Activated gamma-delta T cell treated with anti-CD3 and anti-CD28 coated beads, Interleukin-2, amount 50 U/mL, for 16 hours (primary cell): ENCODE measurements around the gene UBR7.
"Not testable (repeated sequence)": the region's sequence is repeated elsewhere in the genome, so short reads cannot be mapped to it uniquely, and the experiment has no call there.

Experiments
- DNase-seq: peaks from one replicate; pipeline ENCODE4 v3.0.0-alpha.2; 2020; ENCODE audit warnings: low read depth

The UBR7 gene, protein sequence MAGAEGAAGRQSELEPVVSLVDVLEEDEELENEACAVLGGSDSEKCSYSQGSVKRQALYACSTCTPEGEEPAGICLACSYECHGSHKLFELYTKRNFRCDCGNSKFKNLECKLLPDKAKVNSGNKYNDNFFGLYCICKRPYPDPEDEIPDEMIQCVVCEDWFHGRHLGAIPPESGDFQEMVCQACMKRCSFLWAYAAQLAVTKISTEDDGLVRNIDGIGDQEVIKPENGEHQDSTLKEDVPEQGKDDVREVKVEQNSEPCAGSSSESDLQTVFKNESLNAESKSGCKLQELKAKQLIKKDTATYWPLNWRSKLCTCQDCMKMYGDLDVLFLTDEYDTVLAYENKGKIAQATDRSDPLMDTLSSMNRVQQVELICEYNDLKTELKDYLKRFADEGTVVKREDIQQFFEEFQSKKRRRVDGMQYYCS

GRCh38 chr14:93206793-93207467 is at the start of gene UBR7, which contains the start of gene GON7:
Gene UBR7 (plus strand): TSS chr14:93207256. CDS start chr14:93207292, 36 bp downstream.
Gene GON7 (minus strand): TSS chr14:93207065. CDS start chr14:93207037, 28 bp downstream.
- DNase-seq = peak; percentile 82

- DNase-seq = not testable (repeated sequence)
Observed at GRCh38 chr14:93158349-93158748, 48.7 kb upstream of the UBR7 start.

GRCh38 chr14:93159625-93160352 is 47.3 kb upstream of the UBR7 start:
- not testable (repeated sequence) for DNase-seq

DNA sequence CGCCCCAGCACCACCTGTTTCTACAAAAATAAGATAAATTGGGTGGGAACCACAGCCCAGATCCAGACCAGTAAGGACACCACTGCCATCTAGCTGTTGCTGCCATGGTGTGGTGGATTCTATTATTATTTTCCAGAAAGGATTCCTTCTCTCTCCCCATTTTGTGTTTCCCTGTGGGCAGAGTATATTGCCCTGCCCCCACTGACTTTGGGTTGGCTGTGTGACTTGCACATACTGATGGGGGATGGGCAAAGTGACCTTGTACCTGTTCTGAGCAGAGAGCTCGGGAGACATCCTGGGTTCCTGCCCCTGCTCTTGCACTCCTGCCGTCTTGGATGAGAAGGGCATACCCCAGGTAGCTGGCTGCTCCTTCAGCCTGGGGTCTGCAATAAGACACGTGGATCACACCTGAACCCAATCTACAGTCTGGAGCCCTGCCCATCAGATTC is 46.7 kb upstream of the UBR7 start:
- no peak for DNase-seq

DNA sequence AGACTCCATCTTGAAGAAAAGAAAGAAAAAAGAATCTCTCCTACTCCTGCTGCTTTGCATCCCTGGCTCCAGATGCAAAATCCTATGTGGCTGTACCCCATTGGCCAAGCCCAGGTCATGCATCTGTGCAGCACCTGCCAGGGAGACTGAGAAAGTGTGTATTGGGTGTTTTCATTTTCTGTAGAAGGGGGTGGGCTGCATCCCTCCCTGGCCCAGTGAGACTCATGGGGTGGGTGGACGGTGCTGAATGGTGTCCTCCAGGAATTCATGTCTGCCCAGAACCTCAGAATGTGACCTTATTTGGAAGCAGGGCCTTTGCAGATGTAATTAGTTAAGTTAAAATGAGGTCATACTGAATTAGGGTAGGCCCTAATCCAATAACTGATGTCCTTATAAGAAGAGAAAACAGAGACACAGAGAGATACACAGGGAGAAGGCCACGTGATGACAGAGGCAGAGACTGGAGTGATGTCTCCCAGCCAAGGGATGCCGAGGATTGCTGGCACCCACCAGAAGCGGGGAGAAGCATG is 45.6 kb upstream of the UBR7 start:
- no peak for DNase-seq

DNA sequence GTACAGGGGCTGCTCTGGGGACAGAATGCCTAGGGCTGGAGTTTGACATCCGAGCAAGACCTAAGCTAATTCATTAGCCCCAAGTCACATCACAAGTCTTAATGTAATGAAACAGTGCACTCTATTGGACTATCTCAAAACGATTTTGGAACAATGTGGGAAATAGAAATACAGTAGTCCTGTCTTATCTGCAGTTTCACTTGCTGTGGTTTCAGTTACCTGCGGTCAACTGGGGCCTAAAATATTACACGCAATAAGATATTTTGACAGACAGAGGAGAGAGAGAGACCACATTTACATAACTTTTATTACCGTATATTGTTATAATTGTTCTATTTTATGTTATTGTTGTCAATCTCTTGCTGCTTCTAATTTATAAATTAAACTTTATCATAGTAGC is 43.5 kb upstream of the UBR7 start:
- DNase-seq = no peak

- not testable (repeated sequence) for DNase-seq
Observed at GRCh38 chr14:93165271-93166265, 41.5 kb upstream of the UBR7 start.

- DNase-seq = not testable (repeated sequence)
Observed at GRCh38 chr14:93168610-93169009, 38.4 kb upstream of the UBR7 start.

DNA sequence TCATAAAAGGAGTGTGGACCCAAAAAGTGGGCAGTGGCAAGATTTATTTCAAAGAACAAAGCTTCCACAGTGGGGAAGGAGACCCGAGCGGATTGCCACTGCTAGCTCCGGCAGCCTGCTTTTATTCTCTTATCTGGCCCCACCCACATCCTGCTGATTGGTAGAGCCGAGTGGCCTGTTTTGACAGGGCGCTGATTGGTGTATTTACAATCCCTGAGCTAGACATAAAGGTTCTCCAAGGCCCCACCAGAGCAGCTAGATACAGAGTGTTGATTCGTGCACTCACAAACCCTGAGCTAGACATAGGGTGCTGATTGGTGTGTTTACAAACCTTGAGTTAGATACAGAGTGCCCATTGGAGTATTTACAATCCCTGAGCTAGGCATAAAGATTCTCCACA is 37.4 kb upstream of the UBR7 start:
- not testable (repeated sequence) for DNase-seq

- DNase-seq = not testable (repeated sequence)
Observed at GRCh38 chr14:93170141-93170540, 36.9 kb upstream of the UBR7 start.

DNA sequence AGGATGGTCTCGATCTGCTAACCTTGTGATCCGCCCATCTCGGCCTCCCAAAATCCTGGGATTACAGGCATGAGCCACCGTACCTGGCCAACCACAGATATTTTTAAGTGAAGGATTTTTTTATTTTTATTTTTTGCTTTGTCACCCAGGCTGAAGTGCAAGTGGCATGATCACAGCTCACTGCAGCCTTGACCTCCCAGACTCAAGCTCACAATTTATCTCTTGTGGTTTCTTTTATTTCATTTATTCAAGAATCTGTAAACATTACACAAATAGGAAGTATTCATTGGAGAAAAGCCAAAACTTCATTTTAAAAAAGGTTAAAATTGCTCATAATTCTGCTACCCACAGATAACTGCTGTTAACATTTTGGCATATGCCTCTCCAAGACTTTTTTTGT is 35.7 kb upstream of the UBR7 start:
- no peak for DNase-seq

GRCh38 chr14:93173943-93174395 is 33.1 kb upstream of the UBR7 start:
- no peak for DNase-seq

DNA sequence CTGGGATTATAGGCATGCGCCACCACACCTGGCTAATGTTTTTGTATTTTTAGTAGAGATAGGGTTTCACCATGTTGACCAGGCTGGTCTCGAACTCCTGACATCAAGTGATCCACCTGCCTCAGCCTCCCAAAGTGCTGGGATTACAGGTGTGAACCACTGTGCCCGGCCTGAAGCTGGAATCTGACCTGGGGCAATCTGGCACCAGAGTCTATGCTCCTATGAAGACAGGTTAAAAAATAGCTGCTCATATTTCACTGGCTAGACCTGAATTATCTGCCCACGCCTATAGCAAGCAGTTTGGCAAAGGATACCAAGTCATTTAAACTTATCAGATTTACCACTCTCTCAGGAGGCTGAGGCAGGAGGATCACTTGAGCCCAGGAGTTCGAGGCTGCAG is 32.3 kb upstream of the UBR7 start:
- not testable (repeated sequence) for DNase-seq

- no peak for DNase-seq
Observed at GRCh38 chr14:93175492-93175891, 31.6 kb upstream of the UBR7 start.

GRCh38 chr14:93183596-93184317 is 23.3 kb upstream of the UBR7 start:
- DNase-seq = no peak

GRCh38 chr14:93184391-93185348 is 22.4 kb upstream of the UBR7 start, which contains the start of the genes LYSET and MOAP1:
Gene LYSET (plus strand): TSS chr14:93185317. CDS start chr14:93185406, 89 bp downstream.
Gene MOAP1 (minus strand): TSS chr14:93184897. CDS start chr14:93184242, 655 bp downstream.
- peak; percentile 86 for DNase-seq

DNA sequence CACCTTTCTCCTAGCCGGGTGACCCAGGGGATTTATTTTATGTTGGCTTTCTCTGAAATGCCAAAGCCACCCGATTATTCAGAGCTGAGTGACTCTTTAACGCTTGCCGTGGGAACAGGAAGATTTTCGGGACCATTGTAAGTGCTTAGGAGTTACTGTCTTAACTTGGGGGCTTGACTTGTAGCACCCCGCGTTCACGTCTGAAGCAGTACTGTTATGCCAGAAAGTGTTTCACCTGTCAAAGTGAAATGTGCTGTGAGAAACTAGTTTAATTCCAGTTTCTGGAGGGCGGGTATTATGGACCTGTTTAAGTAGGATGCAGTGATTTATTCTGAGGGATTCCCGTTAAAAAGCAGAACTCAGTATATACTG is 21.7 kb upstream of the UBR7 start:
- no peak for DNase-seq

- DNase-seq = no peak
Observed at GRCh38 chr14:93186466-93186865, 20.6 kb upstream of the UBR7 start.

GRCh38 chr14:93186956-93187355 is 20.1 kb upstream of the UBR7 start:
- no peak for DNase-seq
